ENCODE measurements around the gene PSMB5. TPM values are rescaled to one million over a fixed set of nuclear protein-coding genes. Genes with fewer than 3 reads are reported as not detected.
A peak's percentile ranks its signal among the peaks of the same experiment; 100 is the strongest.

The PSMB5 gene
- total RNA-seq, 3 donors from 2014 or later (not counting 1 experiment from before 2014, with no cell fraction given) = 15.7 to 19.1 (median 16.4) TPM

- no peak for ATAC-seq
- H3K9me3 Mint-ChIP-seq = no peaks in the 10 kb centered on the region
Measured at GRCh38 chr14:23033801-23034497, 751 bp downstream of the PSMB5 start.

DNA sequence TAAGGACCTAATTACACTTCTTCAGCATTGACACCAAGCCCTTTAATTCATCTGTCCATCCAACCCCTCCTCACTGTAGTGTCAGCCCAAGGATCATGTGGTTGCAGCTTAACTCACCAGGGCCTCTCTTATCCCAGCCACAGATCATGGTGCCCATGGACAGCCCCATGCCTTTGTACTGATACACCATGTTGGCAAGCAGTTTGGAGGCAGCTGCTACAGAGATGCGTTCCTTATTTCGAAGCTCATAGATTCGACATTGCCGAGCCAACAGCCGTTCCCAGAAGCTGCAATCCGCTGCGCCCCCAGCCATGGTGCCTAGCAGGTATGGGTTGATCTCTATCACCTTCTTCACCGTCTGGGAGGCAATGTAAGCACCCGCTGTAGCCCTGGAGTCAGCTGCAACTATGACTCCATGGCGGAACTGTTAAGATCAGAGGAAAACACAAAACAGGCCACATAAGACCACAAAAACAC, 1.4 kb downstream of the PSMB5 start:
- H3K4me3 ChIP-seq (ENCODE audit: low read length) = no peak overlapping the region
- Mint-ChIP-seq H3K36me3 (peaks cover 9% of the 10 kb centered on the region), H3K4me3 (peak overlapping the region; percentile 90), H3K27me3 (ENCODE audit: low read depth in 2 of 2) (no peaks in the 10 kb centered on the region), H3K4me1 (peaks cover 37 to 44% of the 10 kb centered on the region in 2 donors), H3K9me3 (no peaks in the 10 kb centered on the region), H3K27ac (peak overlapping the region; percentile 98 to 100)
- ATAC-seq (no peak), DNase-seq (no peak)
- no peaks in the 10 kb centered on the region for H3K27me3 ChIP-seq (ENCODE audit: control insufficient read depth, insufficient read depth, low read length)
- TF ChIP-seq, protein P1, sequence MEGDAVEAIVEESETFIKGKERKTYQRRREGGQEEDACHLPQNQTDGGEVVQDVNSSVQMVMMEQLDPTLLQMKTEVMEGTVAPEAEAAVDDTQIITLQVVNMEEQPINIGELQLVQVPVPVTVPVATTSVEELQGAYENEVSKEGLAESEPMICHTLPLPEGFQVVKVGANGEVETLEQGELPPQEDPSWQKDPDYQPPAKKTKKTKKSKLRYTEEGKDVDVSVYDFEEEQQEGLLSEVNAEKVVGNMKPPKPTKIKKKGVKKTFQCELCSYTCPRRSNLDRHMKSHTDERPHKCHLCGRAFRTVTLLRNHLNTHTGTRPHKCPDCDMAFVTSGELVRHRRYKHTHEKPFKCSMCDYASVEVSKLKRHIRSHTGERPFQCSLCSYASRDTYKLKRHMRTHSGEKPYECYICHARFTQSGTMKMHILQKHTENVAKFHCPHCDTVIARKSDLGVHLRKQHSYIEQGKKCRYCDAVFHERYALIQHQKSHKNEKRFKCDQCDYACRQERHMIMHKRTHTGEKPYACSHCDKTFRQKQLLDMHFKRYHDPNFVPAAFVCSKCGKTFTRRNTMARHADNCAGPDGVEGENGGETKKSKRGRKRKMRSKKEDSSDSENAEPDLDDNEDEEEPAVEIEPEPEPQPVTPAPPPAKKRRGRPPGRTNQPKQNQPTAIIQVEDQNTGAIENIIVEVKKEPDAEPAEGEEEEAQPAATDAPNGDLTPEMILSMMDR (IDR thresholded peaks at IDR 0.05) = no peak
- no peaks in the 10 kb centered on the region for H3K9me3 ChIP-seq (ENCODE audit: control insufficient read depth, insufficient read depth, low read length)
- no peak overlapping the region for H3K27ac ChIP-seq (ENCODE audit: low read length)
- WGBS (ENCODE audit: insufficient coverage) = 92% methylated on average over 10 of the region's 10 CpGs
- peaks cover 22% of the 10 kb centered on the region for H3K36me3 ChIP-seq (ENCODE audit: control insufficient read depth, insufficient read depth, low read length)
- peaks cover 18% of the 10 kb centered on the region for H3K4me1 ChIP-seq (ENCODE audit: control insufficient read depth, insufficient read depth, low read length)
- intact Hi-C loops (cut with micrococcal nuclease) = no loop called here

More at GRCh38 chr14:23033801-23034497, 751 bp downstream of the PSMB5 start:
- Histone ChIP-seq H3K9me3 (ENCODE audit: control insufficient read depth, insufficient read depth, low read length) (no peaks in the 10 kb centered on the region), H3K27ac (ENCODE audit: low read length) (peak overlapping the region; percentile 93), H3K4me3 (ENCODE audit: low read length) (peak overlapping the region; percentile 74), H3K36me3 (ENCODE audit: control insufficient read depth, insufficient read depth, low read length) (peaks cover 19% of the 10 kb centered on the region), H3K4me1 (ENCODE audit: control insufficient read depth, insufficient read depth, low read length) (peaks cover 17% of the 10 kb centered on the region), H3K27me3 (ENCODE audit: control insufficient read depth, insufficient read depth, low read length) (no peaks in the 10 kb centered on the region)
- H3K36me3 Mint-ChIP-seq = peaks cover 9% of the 10 kb centered on the region
- no peaks in the 10 kb centered on the region for H3K27me3 Mint-ChIP-seq (ENCODE audit: low read depth in 2 of 2)
- H3K4me1 Mint-ChIP-seq = peaks cover 32 to 39% of the 10 kb centered on the region in 2 donors
- intact Hi-C loops (cut with micrococcal nuclease) = loop anchor here (1.0 to 2.0 kb wide), 3 partner anchors 27 to 105 kb away; partner anchors contain the start of genes ACIN1, C14orf119 and PRMT5
- peak overlapping the region; percentile 90 for H3K4me3 Mint-ChIP-seq
- TF ChIP-seq, protein P1 (IDR thresholded peaks at IDR 0.05) = no peak
- DNase-seq = peak in 1 of 2 donors; percentile 32
- H3K27ac Mint-ChIP-seq = peak overlapping the region; percentile 98 to 100
- WGBS (ENCODE audit: insufficient coverage) = 37% methylated on average over 14 of the region's 17 CpGs

DNA sequence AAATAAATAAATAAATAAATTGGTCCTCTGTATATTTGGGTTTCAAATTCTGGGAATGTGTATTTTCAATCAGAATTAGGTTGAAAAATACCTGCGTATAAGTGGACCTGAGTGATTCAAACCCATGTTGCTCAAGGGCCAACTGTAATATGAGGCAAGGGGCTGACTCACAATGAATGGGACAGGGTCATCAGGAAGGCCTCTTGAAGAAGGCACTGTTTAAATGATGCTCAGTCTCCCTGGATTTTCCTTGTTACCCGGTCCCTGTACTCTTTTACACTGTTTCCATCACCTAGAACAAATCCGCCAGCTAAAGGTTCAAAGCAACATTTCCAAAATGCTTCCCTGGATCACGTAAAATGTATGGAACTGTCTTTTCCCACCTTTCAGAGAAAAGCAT, 3.8 kb downstream of the PSMB5 start:
- Mint-ChIP-seq H3K36me3 (peaks cover 9% of the 10 kb centered on the region), H3K9me3 (no peaks in the 10 kb centered on the region), H3K27ac (no peak overlapping the region), H3K27me3 (ENCODE audit: low read depth in 2 of 2) (no peaks in the 10 kb centered on the region), H3K4me1 (peaks cover 42 to 44% of the 10 kb centered on the region in 2 donors), H3K4me3 (peak overlapping the region; percentile 59)
- Histone ChIP-seq H3K27ac (ENCODE audit: low read length) (no peak overlapping the region), H3K36me3 (ENCODE audit: control insufficient read depth, insufficient read depth, low read length) (peaks cover 33% of the 10 kb centered on the region), H3K27me3 (ENCODE audit: control insufficient read depth, insufficient read depth, low read length) (no peaks in the 10 kb centered on the region), H3K4me1 (ENCODE audit: control insufficient read depth, insufficient read depth, low read length) (peaks cover 18% of the 10 kb centered on the region), H3K9me3 (ENCODE audit: control insufficient read depth, insufficient read depth, low read length) (no peaks in the 10 kb centered on the region), H3K4me3 (ENCODE audit: low read length) (no peak overlapping the region)
- DNase-seq (no peak), ATAC-seq (no peak)
- intact Hi-C loops (cut with micrococcal nuclease) = no loop called here
- TF ChIP-seq, protein P1 (IDR thresholded peaks at IDR 0.05) = no peak
- WGBS (ENCODE audit: insufficient coverage) = 98% methylated on average over 4 of the region's 4 CpGs
